Thoracic aorta (tissue), 2 donors: ENCODE measurements around the gene INTS6. TPM values are rescaled to one million over a fixed set of nuclear protein-coding genes. Genes with fewer than 3 reads are reported as not detected.

ENCODE experiments used
- ATAC-seq: fragments of 150-250 bp; one replicate; pipeline ENCODE4 v1.8.0; 2017; ENCODE audit warnings: low read depth; ENCODE audit not compliant: insufficient number of reproducible peaks, low FRiP score
- DNase-seq: peaks from one replicate; pipeline ENCODE4 v3.0.0-alpha.2; 2020; ENCODE audit warnings: low spot score
- H3K27ac ChIP-seq, 2 donors: fragments of 200-600 bp; sonication (generic); 1 replicate in 1 of 2; 2 replicates in 1 of 2; pipeline ENCODE4 v1.5.1; 2016; ENCODE audit warnings: mild to moderate bottlenecking in 2 of 2, moderate library complexity in 2 of 2
- H3K27me3 ChIP-seq: fragments of 200-600 bp; sonication (generic); replicated peaks from 2 replicates; pipeline ENCODE4 v1.6.0; 2016; ENCODE audit warnings: mild to moderate bottlenecking; ENCODE audit not compliant: insufficient read depth
- H3K36me3 ChIP-seq: fragments of 200-600 bp; sonication (generic); one replicate; pipeline ENCODE4 v1.5.1; 2016
- H3K4me1 ChIP-seq, 2 donors: fragments of 200-600 bp; sonication (generic); 1 replicate in 1 of 2; 2 replicates in 1 of 2; pipeline versions ENCODE4 v1.5.1 to v1.6.0; 2016; ENCODE audit warnings: low read depth in 2 of 2, mild to moderate bottlenecking in 1 of 2; ENCODE audit not compliant: control insufficient read depth in 1 of 2
- H3K4me3 ChIP-seq: fragments of 200-600 bp; sonication (generic); 2 replicates; pipeline ENCODE4 v1.5.1; 2016; ENCODE audit warnings: mild to moderate bottlenecking
- H3K9me3 ChIP-seq: fragments of 200-600 bp; sonication (generic); 2 replicates; pipeline ENCODE4 v1.5.1; 2016
- CTCF ChIP-seq: fragments of 200-600 bp; sonication (generic); IDR thresholded peaks from one replicate; pipeline ENCODE4 v1.5.1; 2019; ENCODE audit warnings: antibody characterized with exemption
- total RNA-seq, 2 donors: library from RNA; depleted of rRNA; stranded (reverse); fragments of >200 nt; gene quantifications; one replicate each; pipeline versions ENCODE4 v1.1.0 to v1.2.3, GENCODE V29; 2016

Gene INTS6
- total RNA-seq, 2 donors from 2014 or later: 20.7 to 34.8 TPM

- H3K27ac ChIP-seq: peak overlapping the region; percentile 98 to 100
- peaks cover 27 to 30% of the 10 kb centered on the region in 2 donors for H3K4me1 ChIP-seq
- peak overlapping the region; percentile 92 for H3K4me3 ChIP-seq
- DNase-seq (peak; percentile 73), ATAC-seq (peak; percentile 34)
- no peak for TF ChIP-seq CTCF
- no peaks in the 10 kb centered on the region for H3K27me3 ChIP-seq
- H3K9me3 ChIP-seq: no peaks in the 10 kb centered on the region
- H3K36me3 ChIP-seq: no peaks in the 10 kb centered on the region
These were observed 1.1 kb downstream of the INTS6 start for GRCh38 chr13:51451467-51452360.

GRCh38 chr13:51451134-51451466 is 1.7 kb downstream of the INTS6 start:
- no peak for DNase-seq
- Histone ChIP-seq H3K27ac (peak overlapping the region; percentile 98 to 100), H3K27me3 (no peaks in the 10 kb centered on the region), H3K4me3 (peak overlapping the region; percentile 92), H3K4me1 (peaks cover 27 to 30% of the 10 kb centered on the region in 2 donors), H3K9me3 (no peaks in the 10 kb centered on the region), H3K36me3 (no peaks in the 10 kb centered on the region)
- ATAC-seq: no peak
- no peak for TF ChIP-seq CTCF

- H3K9me3 ChIP-seq: no peaks in the 10 kb centered on the region
- H3K27ac ChIP-seq: no peak overlapping the region
- TF ChIP-seq CTCF: no peak
- H3K4me3 ChIP-seq: no peak overlapping the region
- H3K27me3 ChIP-seq: no peaks in the 10 kb centered on the region
- DNase-seq: no peak
- peaks cover 15 to 26% of the 10 kb centered on the region in 2 donors for H3K4me1 ChIP-seq
- H3K36me3 ChIP-seq: no peaks in the 10 kb centered on the region
- no peak for ATAC-seq
These were observed 3.8 kb downstream of the INTS6 start for GRCh38 chr13:51449018-51449417.

GRCh38 chr13:51444922-51445321 is 7.9 kb downstream of the INTS6 start:
- Histone ChIP-seq H3K27me3 (no peaks in the 10 kb centered on the region), H3K27ac (no peak overlapping the region), H3K9me3 (no peaks in the 10 kb centered on the region), H3K36me3 (no peaks in the 10 kb centered on the region), H3K4me3 (no peak overlapping the region), H3K4me1 (peaks cover 0 to 15% of the 10 kb centered on the region in 2 donors)
- DNase-seq (no peak), ATAC-seq (no peak)
- TF ChIP-seq CTCF: peak; percentile 21

- Histone ChIP-seq H3K4me3 (no peak overlapping the region), H3K36me3 (no peaks in the 10 kb centered on the region), H3K27me3 (no peaks in the 10 kb centered on the region), H3K27ac (no peak overlapping the region), H3K4me1 (no peaks in the 10 kb centered on the region), H3K9me3 (no peaks in the 10 kb centered on the region)
- TF ChIP-seq CTCF: no peak
- ATAC-seq (no peak), DNase-seq (no peak)
These were observed 12.5 kb downstream of the INTS6 start for GRCh38 chr13:51440381-51440780.
